ENCODE measurements around the gene LRSAM1. TPM values are rescaled to one million over a fixed set of nuclear protein-coding genes. Genes with fewer than 3 reads are reported as not detected.
A peak's percentile ranks its signal among the peaks of the same experiment; 100 is the strongest.

Gene LRSAM1
- total RNA-seq, 1 donor from 2014 or later, result 6.7 TPM

DNA sequence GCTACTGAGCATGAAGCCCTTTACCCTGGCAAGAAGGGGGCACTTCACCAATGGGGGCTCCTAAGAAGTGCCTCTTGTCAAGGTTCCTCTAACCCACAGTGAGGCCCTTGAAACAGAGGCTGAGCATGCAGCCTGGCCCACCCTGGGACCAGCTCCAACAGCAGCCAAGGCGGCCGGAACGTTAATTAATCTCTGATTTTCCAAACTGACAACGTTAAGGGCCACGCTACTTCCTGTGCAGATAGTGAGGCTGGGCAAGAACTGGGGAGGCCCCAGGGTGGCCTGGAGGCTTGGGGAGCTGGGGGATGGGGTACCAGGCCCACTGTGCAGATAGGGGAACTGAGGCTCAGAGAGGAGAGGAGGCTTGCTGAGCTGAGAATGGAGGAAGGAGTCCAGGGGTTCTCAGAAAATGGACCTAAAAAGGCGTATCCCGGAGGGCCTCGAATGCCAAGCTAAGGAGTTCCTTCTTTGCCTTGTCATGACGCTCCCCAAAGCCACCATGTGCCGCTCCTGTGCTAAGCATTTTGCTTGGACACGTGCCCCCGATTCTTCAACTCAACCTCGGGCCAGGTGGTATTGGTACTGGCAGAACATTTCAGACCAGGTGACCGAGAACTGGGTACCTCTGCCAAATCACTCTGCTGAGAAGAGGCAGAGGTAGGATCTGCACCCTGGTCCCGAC is 88.8 kb downstream of the LRSAM1 start:
- DNase-seq (ENCODE audit: low spot score), result no peak
- Histone ChIP-seq H3K36me3 (no peaks in the 10 kb centered on the region), H3K79me2 (ENCODE audit: low read depth) (peaks cover 6% of the 10 kb centered on the region), H3K9me3 (ENCODE audit: low read depth) (no peaks in the 10 kb centered on the region), H3K27me3 (no peaks in the 10 kb centered on the region), H3K9ac (no peak overlapping the region), H2AFZ (replicated peaks) (no peak overlapping the region), H3K27ac (no peak overlapping the region), H3F3A (ENCODE audit: low read depth) (peaks cover 14% of the 10 kb centered on the region), H4K20me1 (ENCODE audit: low read depth) (peaks cover 17% of the 10 kb centered on the region), H3K4me1 (peaks cover 12% of the 10 kb centered on the region), H3K4me2 (no peak overlapping the region), H3K4me3 (no peak overlapping the region)
- no peaks in the 10 kb centered on the region for H3K36me3 Mint-ChIP-seq
- peaks cover 14% of the 10 kb centered on the region for H3K4me1 Mint-ChIP-seq
- no peaks in the 10 kb centered on the region for H3K9me3 Mint-ChIP-seq
- no peak overlapping the region for H3K27ac Mint-ChIP-seq
- peaks cover 8% of the 10 kb centered on the region for H3K27me3 Mint-ChIP-seq (ENCODE audit: insufficient read depth, low read depth)
- H3K4me3 Mint-ChIP-seq, result no peak overlapping the region
- no peak for TF ChIP-seq EZH2 (IDR thresholded peaks at IDR 0.05)
- no peak for TF ChIP-seq CTCF (IDR thresholded peaks at IDR 0.05)
- TF ChIP-seq EZH2phosphoT487 (IDR thresholded peaks at IDR 0.05), result no peak

DNA sequence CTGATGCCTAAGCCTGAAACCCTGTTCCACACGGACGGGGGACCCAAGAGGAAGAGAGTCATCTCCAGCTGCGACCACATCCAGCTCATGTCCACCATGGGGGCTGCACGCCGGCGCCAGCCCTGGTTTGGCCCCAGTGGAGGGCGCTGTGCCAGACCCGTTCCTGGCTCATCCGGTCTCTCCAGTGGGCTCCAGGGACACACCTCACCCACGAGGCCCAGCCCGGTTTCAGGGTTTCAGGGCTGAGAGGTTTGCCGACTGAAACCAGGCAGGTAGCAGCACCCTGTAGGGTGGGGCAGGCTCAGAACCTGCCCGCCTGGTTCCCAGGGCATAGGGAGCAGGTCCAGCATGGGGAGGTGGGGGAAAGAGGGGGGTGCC is 89.3 kb downstream of the LRSAM1 start:
- Mint-ChIP-seq H3K4me3 (no peak overlapping the region), H3K27ac (no peak overlapping the region), H3K36me3 (no peaks in the 10 kb centered on the region), H3K9me3 (no peaks in the 10 kb centered on the region), H3K4me1 (peaks cover 17% of the 10 kb centered on the region), H3K27me3 (ENCODE audit: insufficient read depth, low read depth) (peaks cover 8% of the 10 kb centered on the region)
- H3K9ac ChIP-seq, result no peak overlapping the region
- peaks cover 23% of the 10 kb centered on the region for H4K20me1 ChIP-seq (ENCODE audit: low read depth)
- no peaks in the 10 kb centered on the region for H3K9me3 ChIP-seq (ENCODE audit: low read depth)
- H3K36me3 ChIP-seq, result no peaks in the 10 kb centered on the region
- TF ChIP-seq CTCF (IDR thresholded peaks at IDR 0.05), result peak; percentile 30
- TF ChIP-seq EZH2phosphoT487 (IDR thresholded peaks at IDR 0.05), result no peak
- TF ChIP-seq EZH2 (IDR thresholded peaks at IDR 0.05), result no peak
- H3K27ac ChIP-seq, result no peak overlapping the region
- no peak overlapping the region for H3K4me2 ChIP-seq
- DNase-seq (ENCODE audit: low spot score), result peak; percentile 28
- H2AFZ ChIP-seq (replicated peaks), result no peak overlapping the region
- H3F3A ChIP-seq (ENCODE audit: low read depth), result peaks cover 14% of the 10 kb centered on the region
- peaks cover 6% of the 10 kb centered on the region for H3K79me2 ChIP-seq (ENCODE audit: low read depth)
- H3K4me1 ChIP-seq, result peaks cover 18% of the 10 kb centered on the region
- no peaks in the 10 kb centered on the region for H3K27me3 ChIP-seq
- no peak overlapping the region for H3K4me3 ChIP-seq

DNA sequence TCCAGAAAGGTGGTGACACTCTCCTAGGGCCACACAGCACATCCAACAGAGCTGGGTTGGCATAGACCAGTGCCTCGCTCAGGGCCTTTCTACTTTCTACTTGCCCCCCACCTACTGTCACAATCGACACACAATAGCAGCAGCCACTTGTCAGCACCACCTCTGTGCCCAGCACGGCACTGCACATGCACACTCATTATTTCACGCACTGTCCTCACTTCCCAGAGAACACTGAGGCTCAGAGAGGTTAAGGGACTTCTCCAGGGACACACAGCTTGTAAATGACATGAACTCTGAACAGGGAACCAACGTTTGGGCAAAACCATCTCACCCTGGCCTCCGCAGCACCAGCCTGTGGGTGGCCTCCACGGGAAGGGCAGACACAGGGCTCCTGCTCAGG is 89.9 kb downstream of the LRSAM1 start:
- no peaks in the 10 kb centered on the region for H3K27me3 ChIP-seq
- no peak overlapping the region for H3K27ac ChIP-seq
- peaks cover 28% of the 10 kb centered on the region for H4K20me1 ChIP-seq (ENCODE audit: low read depth)
- H3K4me2 ChIP-seq, result no peak overlapping the region
- no peak for DNase-seq (ENCODE audit: low spot score)
- H3F3A ChIP-seq (ENCODE audit: low read depth), result peaks cover 14% of the 10 kb centered on the region
- Mint-ChIP-seq H3K4me1 (peaks cover 17% of the 10 kb centered on the region), H3K36me3 (no peaks in the 10 kb centered on the region), H3K27me3 (ENCODE audit: insufficient read depth, low read depth) (peaks cover 8% of the 10 kb centered on the region), H3K4me3 (no peak overlapping the region), H3K27ac (peak overlapping the region; percentile 81), H3K9me3 (no peaks in the 10 kb centered on the region)
- H3K36me3 ChIP-seq, result no peaks in the 10 kb centered on the region
- peaks cover 23% of the 10 kb centered on the region for H3K4me1 ChIP-seq
- H3K79me2 ChIP-seq (ENCODE audit: low read depth), result peaks cover 6% of the 10 kb centered on the region
- H3K9me3 ChIP-seq (ENCODE audit: low read depth), result no peaks in the 10 kb centered on the region
- H3K4me3 ChIP-seq, result no peak overlapping the region
- TF ChIP-seq CTCF (IDR thresholded peaks at IDR 0.05) (no peak), EZH2phosphoT487 (IDR thresholded peaks at IDR 0.05) (no peak), EZH2 (IDR thresholded peaks at IDR 0.05) (no peak)
- H2AFZ ChIP-seq (replicated peaks), result no peak overlapping the region
- no peak overlapping the region for H3K9ac ChIP-seq
